Activated B cell treated with CpG ODN at 0.5 μM for 24 hours (primary cell): ENCODE measurements around the gene NRCAM. TPM values are rescaled to one million over a fixed set of nuclear protein-coding genes. Genes with fewer than 3 reads are reported as not detected.

Source experiments
- ATAC-seq: fragments of 200-7000 bp; cut with Tn5 transposase; one replicate; pipeline ENCODE4 v1.10.0; 2021; ENCODE audit warnings: low read depth, mild to moderate bottlenecking, moderate library complexity
- CTCF ChIA-PET: fragments of 350-600 bp; sonication (Branson Sonifier 250); formaldehyde crosslinking; loops from one replicate; lab custom pipeline; 2021; ENCODE audit warnings: antibody characterized with exemption; lab: Charles Lee
- POLR2A ChIA-PET: fragments of 350-600 bp; sonication (Branson Sonifier 250); formaldehyde crosslinking; loops from one replicate; lab custom pipeline; 2021; ENCODE audit warnings: antibody characterized with exemption; lab: Charles Lee
- DNase-seq: peaks from one replicate; pipeline ENCODE4 v3.0.0; 2022
- H3K27ac Mint-ChIP-seq: one replicate; pipeline ENCODE4 v1.8.0; 2020; ENCODE audit warnings: mixed read lengths
- H3K27me3 Mint-ChIP-seq: one replicate; pipeline ENCODE4 v1.8.0; 2021; ENCODE audit warnings: mixed read lengths
- H3K36me3 Mint-ChIP-seq: one replicate; pipeline ENCODE4 v1.8.0; 2021; ENCODE audit warnings: low read depth, mixed read lengths
- H3K4me1 Mint-ChIP-seq: one replicate; pipeline ENCODE4 v1.8.0; 2021; ENCODE audit warnings: mixed read lengths
- H3K4me3 Mint-ChIP-seq: one replicate; pipeline ENCODE4 v1.8.0; 2020; ENCODE audit warnings: mild to moderate bottlenecking, mixed read lengths
- H3K9me3 Mint-ChIP-seq: one replicate; pipeline ENCODE4 v1.8.0; 2020; ENCODE audit warnings: mixed read lengths
- intact Hi-C: fragments of 100-400 bp; cut with micrococcal nuclease; formaldehyde crosslinking; loops from one replicate; pipeline ENCODE4 v1.15.1; 2024
- total RNA-seq: library from RNA; stranded (reverse); gene quantifications from 2 replicates; pipeline ENCODE4 v1.2.3, GENCODE V29; 2022
- TF ChIP-seq, protein P1 (sequence below): fragments of 200-600 bp; IDR thresholded peaks from one replicate; pipeline ENCODE4 v1.8.0; 2022; ENCODE audit warnings: antibody characterized with exemption, mild to moderate bottlenecking

The NRCAM gene
- total RNA-seq, 1 donor from 2014 or later = 2.2 TPM

DNA sequence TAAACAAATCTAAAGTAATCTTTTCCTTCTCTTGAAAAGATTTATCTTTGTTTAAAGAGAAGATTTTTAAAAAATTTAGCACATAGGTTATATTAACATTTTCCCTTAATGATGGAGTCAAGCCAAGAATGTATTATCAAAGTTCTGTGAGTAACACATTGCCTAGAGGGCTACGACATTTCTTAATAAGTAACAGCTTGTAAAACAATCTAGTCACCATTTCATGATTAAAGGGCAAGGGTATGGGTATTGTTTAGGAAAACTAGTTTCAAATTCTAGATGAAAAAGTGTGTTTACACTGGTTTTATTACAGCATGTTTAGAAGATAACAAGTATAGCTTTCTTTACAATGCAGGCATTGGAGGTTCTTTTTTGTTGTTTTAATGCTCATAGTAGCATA lies 297.5 kb downstream of the NRCAM start:
- H3K27ac Mint-ChIP-seq = no peak overlapping the region
- H3K4me3 Mint-ChIP-seq = no peak overlapping the region
- ChIA-PET POLR2A (no interaction called here), CTCF (no interaction called here)
- peaks cover 3% of the 10 kb centered on the region for H3K4me1 Mint-ChIP-seq
- H3K36me3 Mint-ChIP-seq = no peaks in the 10 kb centered on the region
- TF ChIP-seq, protein P1, sequence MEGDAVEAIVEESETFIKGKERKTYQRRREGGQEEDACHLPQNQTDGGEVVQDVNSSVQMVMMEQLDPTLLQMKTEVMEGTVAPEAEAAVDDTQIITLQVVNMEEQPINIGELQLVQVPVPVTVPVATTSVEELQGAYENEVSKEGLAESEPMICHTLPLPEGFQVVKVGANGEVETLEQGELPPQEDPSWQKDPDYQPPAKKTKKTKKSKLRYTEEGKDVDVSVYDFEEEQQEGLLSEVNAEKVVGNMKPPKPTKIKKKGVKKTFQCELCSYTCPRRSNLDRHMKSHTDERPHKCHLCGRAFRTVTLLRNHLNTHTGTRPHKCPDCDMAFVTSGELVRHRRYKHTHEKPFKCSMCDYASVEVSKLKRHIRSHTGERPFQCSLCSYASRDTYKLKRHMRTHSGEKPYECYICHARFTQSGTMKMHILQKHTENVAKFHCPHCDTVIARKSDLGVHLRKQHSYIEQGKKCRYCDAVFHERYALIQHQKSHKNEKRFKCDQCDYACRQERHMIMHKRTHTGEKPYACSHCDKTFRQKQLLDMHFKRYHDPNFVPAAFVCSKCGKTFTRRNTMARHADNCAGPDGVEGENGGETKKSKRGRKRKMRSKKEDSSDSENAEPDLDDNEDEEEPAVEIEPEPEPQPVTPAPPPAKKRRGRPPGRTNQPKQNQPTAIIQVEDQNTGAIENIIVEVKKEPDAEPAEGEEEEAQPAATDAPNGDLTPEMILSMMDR = no peak
- H3K27me3 Mint-ChIP-seq = peaks cover 12% of the 10 kb centered on the region
- intact Hi-C loops = no loop called here
- H3K9me3 Mint-ChIP-seq = peaks cover 3% of the 10 kb centered on the region
- DNase-seq (no peak), ATAC-seq (no peak)

DNA sequence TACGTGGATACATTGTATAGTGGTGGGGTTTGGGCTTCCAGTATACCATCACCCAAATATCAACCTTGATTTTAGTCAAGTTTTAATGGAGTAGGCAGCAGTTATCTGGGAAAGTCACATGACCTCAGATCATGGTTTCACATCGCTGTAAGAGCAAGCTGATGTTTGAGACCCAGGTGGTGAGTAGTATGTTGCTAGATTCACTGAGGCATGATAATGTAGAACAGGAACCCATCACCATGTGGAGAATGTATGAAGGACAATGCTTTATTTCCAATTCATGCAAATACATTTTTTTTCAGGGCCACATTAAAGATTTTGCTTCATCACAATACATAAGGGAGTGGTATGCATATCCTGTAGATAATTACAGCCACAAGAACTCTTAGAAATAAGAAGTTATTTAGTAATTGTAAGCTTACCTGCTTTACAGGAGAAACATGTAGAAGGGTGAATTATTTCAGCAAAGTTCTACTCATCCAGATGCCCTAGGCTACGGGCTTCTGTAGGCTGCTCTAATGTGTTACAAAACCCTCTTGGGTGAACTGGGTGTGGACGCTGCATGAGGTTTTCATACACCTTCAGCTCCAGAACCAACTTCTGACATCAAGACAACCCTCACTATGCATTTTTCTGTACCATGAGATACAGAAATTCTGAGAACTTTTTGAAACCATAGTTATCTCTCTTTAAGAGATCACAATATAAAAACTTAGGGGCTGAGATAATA lies 298.5 kb downstream of the NRCAM start:
- Mint-ChIP-seq H3K4me3 (no peak overlapping the region), H3K27ac (no peak overlapping the region), H3K4me1 (peaks cover 3% of the 10 kb centered on the region), H3K9me3 (no peaks in the 10 kb centered on the region), H3K27me3 (peaks cover 12% of the 10 kb centered on the region), H3K36me3 (no peaks in the 10 kb centered on the region)
- ChIA-PET CTCF (interaction anchor here (1.3 kb wide), 1 partner anchor 12 kb away, joined by 4 read pairs; no protein-coding TSS in a partner anchor), POLR2A (no interaction called here)
- no peak for ATAC-seq
- DNase-seq = no peak
- TF ChIP-seq, protein P1 = no peak
- intact Hi-C loops = no loop called here

DNA sequence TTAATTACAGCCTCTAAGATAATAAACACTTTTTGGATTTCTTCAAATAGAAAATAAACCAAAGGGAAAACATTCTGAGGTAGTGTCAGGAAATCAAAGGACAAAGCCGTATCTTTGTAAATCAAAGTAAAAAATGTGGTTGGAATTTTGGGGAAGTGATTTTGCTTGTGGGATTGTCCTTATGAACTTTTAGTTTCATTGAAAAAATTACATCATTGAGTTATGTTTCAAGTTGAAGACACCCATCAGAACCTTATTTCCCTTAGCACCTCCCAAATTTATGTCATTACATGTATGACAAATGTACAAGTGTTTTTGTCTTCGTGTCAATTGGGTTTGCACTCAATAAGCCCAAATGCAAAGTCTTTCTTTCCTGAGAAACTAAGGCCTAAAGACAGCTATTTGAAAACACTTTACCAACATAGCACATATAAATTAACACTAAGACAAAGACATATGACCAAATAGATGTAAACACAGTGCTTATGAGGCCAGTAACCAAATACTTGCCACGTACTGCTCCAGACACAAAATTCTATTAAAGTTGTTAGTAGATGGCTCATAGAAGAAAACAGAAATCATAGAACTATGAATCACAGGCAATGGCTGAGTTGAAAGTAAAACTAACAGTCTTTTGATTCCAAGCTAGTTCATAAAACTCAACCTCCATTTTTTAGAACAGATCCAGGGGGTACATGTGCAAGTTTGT lies 299.2 kb downstream of the NRCAM start:
- CTCF ChIA-PET = interaction anchor here (1.3 kb wide), 1 partner anchor 11 kb away, joined by 4 read pairs; no protein-coding TSS in a partner anchor
- H3K4me3 Mint-ChIP-seq = no peak overlapping the region

DNA sequence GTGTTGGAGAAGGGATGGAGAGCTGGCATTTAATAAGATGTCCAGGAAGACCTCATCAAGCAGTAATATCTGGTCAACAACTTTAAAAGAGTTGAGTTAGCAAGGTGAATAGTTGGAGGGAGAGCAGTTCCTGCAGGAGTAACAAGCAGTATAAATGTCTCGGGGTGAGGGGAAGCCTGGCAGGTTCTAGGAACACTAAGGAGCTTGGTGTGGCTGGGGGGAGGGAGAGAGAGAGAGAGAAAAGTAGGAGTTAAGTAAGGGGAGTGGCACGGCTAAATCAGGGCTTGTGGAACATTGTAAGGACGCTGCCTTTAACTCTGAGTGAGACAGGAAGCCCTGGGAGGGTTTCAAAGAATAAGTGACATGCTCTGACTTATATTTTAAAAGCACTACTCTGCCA lies 304.0 kb downstream of the NRCAM start:
- H3K9me3 Mint-ChIP-seq = no peaks in the 10 kb centered on the region
- ATAC-seq (no peak), DNase-seq (no peak)
- CTCF ChIA-PET = no interaction called here
- no peak overlapping the region for H3K4me3 Mint-ChIP-seq
- H3K4me1 Mint-ChIP-seq = no peaks in the 10 kb centered on the region
- intact Hi-C loops = no loop called here
- TF ChIP-seq, protein P1 = no peak
- H3K27ac Mint-ChIP-seq = no peak overlapping the region
- peaks cover 18% of the 10 kb centered on the region for H3K27me3 Mint-ChIP-seq
- POLR2A ChIA-PET = no interaction called here
- H3K36me3 Mint-ChIP-seq = no peaks in the 10 kb centered on the region

More for the DNA sequence above, 299.2 kb downstream of the NRCAM start:
- POLR2A ChIA-PET = no interaction called here
- Mint-ChIP-seq H3K9me3 (no peaks in the 10 kb centered on the region), H3K36me3 (no peaks in the 10 kb centered on the region), H3K4me1 (peaks cover 3% of the 10 kb centered on the region), H3K27ac (no peak overlapping the region), H3K27me3 (peaks cover 15% of the 10 kb centered on the region)
- ATAC-seq (no peak), DNase-seq (no peak)
- TF ChIP-seq, protein P1 = no peak
- intact Hi-C loops = no loop called here

DNA sequence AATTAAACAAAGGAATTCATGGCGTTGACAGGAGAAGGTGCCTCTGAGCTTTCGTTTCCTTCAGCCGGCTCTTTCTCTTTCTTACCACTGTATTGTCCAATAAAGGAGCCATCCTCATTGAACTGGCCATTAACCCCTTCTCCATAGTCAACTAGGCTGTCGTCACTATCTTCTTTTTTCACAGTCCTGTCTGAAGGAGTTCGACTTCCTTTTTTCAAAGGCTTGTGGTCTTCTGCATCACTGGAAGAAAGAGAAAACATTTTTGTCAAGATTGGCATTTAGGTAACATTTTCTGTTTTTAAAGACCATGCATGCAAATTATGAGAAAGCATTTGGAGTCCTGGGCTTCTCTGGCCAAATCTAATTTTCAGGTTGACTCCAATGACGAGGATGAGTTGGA lies 306.3 kb downstream of the NRCAM start:
- H3K27ac Mint-ChIP-seq = no peak overlapping the region
- no peak overlapping the region for H3K4me3 Mint-ChIP-seq
- CTCF ChIA-PET = interaction anchor here (2.8 kb wide), 1 partner anchor 36 kb away, joined by 16 read pairs; no protein-coding TSS in a partner anchor
- POLR2A ChIA-PET = no interaction called here
- H3K27me3 Mint-ChIP-seq = peaks cover 22% of the 10 kb centered on the region
- no peaks in the 10 kb centered on the region for H3K9me3 Mint-ChIP-seq
- no peaks in the 10 kb centered on the region for H3K36me3 Mint-ChIP-seq
- H3K4me1 Mint-ChIP-seq = no peaks in the 10 kb centered on the region
- TF ChIP-seq, protein P1 = no peak
- DNase-seq (no peak), ATAC-seq (no peak)
- intact Hi-C loops = loop anchor here (5.0 to 10.0 kb wide), 3 partner anchors 145 to 688 kb away; partner anchors contain the start of gene LAMB1
